ENCODE measurements around the gene TBCD. TPM values are rescaled to one million over a fixed set of nuclear protein-coding genes. Genes with fewer than 3 reads are reported as not detected.
"Not testable (repeated sequence)": the region's sequence is repeated elsewhere in the genome, so short reads cannot be mapped to it uniquely, and the experiment has no call there.

TBCD gene
- total RNA-seq, 1 donor from 2014 or later, result 156 TPM

DNA sequence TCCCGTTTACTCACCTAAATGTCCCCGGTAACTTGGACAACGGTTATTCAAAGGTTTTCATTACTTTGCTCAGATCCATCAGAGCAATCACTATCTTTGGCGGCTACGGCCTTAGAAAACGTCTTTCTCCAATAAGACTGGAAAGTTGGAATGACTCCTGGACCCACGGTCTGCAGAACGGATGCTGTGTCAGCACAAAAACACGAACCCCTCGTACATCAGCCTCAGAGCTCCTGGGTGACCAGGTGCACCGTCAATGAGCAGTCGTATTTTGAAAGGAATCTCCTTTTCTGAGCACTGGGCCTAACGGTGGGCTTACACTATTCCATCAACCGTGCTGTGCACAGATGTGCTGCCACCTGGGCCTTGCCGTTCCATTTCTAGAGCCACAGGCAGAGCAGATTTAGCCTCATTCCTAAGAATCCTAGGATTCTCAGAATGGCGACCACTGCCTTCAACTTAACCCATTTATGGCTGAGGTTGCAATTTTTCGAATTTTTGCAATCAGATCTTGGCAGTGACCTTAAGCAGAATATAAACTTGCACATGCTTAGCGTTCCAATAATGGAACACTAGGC, 198.7 kb downstream of the TBCD start:
- peaks cover 22 to 46% of the 10 kb centered on the region in 2 donors for H3K9me3 ChIP-seq
- H3K4me3 ChIP-seq, result no peak overlapping the region
- H3K36me3 ChIP-seq, result peaks cover 3 to 6% of the 10 kb centered on the region in 2 donors
- DNase-seq (ENCODE audit: low spot score in 2 of 2), result no peak
- intact Hi-C loops (cut with DNase I), result no loop called here
- H3K27me3 ChIP-seq, result no peaks in the 10 kb centered on the region
- H3K27ac ChIP-seq, result no peak overlapping the region
- no peaks in the 10 kb centered on the region for H3K4me1 ChIP-seq
- TF ChIP-seq, protein P1, sequence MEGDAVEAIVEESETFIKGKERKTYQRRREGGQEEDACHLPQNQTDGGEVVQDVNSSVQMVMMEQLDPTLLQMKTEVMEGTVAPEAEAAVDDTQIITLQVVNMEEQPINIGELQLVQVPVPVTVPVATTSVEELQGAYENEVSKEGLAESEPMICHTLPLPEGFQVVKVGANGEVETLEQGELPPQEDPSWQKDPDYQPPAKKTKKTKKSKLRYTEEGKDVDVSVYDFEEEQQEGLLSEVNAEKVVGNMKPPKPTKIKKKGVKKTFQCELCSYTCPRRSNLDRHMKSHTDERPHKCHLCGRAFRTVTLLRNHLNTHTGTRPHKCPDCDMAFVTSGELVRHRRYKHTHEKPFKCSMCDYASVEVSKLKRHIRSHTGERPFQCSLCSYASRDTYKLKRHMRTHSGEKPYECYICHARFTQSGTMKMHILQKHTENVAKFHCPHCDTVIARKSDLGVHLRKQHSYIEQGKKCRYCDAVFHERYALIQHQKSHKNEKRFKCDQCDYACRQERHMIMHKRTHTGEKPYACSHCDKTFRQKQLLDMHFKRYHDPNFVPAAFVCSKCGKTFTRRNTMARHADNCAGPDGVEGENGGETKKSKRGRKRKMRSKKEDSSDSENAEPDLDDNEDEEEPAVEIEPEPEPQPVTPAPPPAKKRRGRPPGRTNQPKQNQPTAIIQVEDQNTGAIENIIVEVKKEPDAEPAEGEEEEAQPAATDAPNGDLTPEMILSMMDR (IDR thresholded peaks at IDR 0.05), result no peak

DNA sequence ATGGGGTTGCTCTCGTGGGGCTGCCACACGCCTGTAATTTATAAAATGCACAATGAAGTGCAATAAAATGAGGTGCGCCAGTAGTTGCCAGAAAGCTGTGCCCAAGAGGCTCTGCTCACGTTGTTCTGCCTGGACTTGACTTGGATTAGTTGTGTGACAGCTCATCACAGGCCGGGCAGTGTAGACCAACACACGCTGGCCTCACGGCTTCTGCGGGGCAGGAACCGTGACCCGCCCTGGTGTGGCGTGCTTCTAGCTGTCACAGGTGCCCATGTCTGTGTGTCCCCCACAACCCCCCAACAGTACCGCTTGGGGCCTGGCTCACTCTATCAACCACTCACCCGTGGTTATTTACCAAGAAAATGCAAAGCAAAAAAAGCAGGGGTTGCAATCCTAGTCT, 200.2 kb downstream of the TBCD start:
- intact Hi-C loops (cut with DNase I), result no loop called here
- H3K27me3 ChIP-seq, result no peaks in the 10 kb centered on the region
- H3K9me3 ChIP-seq, result peaks cover 10 to 41% of the 10 kb centered on the region in 2 donors
- TF ChIP-seq, protein P1 (IDR thresholded peaks at IDR 0.05), result no peak
- no peak overlapping the region for H3K27ac ChIP-seq
- no peak for DNase-seq (ENCODE audit: low spot score in 2 of 2)
- no peaks in the 10 kb centered on the region for H3K4me1 ChIP-seq
- H3K4me3 ChIP-seq, result no peak overlapping the region
- peaks cover 3 to 6% of the 10 kb centered on the region in 2 donors for H3K36me3 ChIP-seq

DNA sequence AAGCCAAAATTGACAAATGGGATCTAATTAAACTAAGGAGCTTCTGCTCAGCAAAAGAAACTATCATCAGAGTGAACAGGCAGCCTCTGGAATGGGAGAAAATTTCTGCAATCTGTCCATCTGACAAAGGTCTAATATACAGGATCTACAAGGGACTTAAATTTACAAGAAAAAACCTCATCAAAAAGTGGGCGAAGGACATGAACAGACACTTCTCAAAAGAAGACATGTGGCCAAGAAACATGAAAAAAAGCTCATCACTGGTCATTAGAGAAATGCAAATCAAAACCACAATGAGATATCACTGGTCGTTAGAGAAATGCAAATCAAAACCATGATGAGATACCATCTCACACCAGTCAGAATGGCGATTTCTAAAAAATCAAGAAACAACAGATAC, 203.2 kb downstream of the TBCD start:
- H3K27me3 ChIP-seq; intact Hi-C loops (cut with DNase I); H3K4me1 ChIP-seq; H3K36me3 ChIP-seq; DNase-seq (ENCODE audit: low spot score in 2 of 2); H3K4me3 ChIP-seq; H3K27ac ChIP-seq: not testable (repeated sequence)
- H3K9me3 ChIP-seq, result peaks cover 9 to 36% of the 10 kb centered on the region in 2 donors

DNA sequence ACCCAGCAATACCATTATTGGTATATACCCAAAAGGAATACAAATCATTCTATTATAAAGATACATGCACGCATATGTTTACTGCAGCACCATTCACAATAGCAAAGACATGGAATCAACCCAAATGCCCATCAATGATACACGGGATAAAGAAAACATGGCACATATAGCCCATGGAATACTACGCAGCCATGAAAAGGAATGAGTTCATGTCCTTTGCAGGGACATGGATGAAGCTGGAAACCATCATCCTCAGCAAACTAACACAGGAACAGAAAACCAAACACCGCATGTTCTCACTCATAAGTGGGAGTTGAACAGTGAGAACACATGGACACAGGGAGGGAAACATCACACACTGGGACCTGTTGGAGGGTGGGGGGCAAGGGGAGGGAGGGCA, 203.8 kb downstream of the TBCD start:
- H3K27ac ChIP-seq; H3K27me3 ChIP-seq; H3K4me3 ChIP-seq; H3K36me3 ChIP-seq; intact Hi-C loops (cut with DNase I); H3K4me1 ChIP-seq; DNase-seq (ENCODE audit: low spot score in 2 of 2): not testable (repeated sequence)
- peaks cover 9 to 36% of the 10 kb centered on the region in 2 donors for H3K9me3 ChIP-seq

DNA sequence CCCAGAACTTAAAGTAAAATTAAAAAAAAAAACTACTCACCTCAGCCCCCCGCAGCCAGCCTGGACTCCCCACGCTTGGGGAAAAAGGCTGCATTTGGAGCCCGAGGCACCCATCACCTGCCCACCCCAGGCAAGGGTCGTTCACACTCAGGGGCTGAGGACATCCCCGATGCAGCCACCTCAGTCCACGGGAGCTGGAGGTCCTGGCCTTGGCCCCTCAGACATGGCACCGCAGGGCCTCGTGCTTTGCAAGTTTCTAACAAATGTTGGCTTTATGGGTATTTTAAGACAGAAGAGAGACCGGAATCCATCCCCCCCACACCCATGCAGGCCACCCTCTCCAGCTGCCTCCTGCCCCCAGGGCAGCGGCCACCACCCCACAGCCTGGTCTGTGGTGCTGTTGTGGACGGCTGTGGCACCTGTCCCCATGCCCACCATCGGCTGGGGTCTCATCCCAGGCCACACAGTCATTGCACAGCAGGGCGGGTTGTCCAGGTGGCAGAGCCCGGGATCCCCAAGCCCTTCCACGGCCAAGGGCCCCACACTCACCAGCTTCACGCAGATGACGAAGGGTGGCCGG, 204.4 kb downstream of the TBCD start:
- DNase-seq (ENCODE audit: low spot score in 2 of 2), result no peak
- intact Hi-C loops (cut with DNase I), result no loop called here

DNA sequence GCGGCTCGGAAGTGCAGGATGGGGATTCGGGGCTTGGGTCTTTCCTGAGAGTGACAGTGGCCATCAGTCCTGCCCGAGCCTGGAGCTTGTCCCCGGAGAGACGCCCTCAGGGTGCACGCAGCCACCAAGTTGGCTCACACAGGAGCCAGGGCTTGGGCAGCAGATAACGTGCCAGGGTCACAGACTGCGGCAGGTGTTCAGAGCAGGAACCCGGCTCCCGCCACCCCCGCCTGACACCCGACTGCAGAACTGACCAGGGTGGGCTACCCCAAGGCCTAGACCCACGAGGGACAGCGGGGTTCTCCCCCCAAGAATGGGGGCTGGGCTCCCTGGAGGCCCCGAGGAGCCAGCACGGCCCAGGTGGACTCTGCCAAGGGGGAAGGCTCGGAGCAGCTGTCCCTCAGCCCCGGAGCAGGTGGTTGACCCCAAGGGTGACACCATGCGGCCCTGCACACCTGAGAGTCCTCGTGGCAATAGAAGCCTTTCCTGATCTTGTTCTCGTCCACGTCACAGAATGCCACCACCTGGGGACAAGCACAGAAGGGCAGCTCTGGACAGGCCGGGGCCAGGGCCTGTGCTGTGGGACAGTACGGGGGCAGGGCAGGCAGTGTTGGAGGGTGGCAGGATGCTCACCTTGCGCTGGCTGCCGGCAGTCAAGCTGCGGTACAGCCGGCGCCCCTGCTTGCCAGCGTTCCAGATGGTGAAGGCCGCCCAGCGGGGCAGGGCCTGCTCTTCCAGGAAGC, 205.0 kb downstream of the TBCD start:
- Histone ChIP-seq H3K27ac (no peak overlapping the region), H3K4me1 (no peaks in the 10 kb centered on the region), H3K4me3 (no peak overlapping the region), H3K36me3 (no peaks in the 10 kb centered on the region), H3K27me3 (no peaks in the 10 kb centered on the region), H3K9me3 (peaks cover 9 to 33% of the 10 kb centered on the region in 2 donors)
- TF ChIP-seq, protein P1 (IDR thresholded peaks at IDR 0.05), result no peak
- peak in 1 of 2 donors; percentile 54 for DNase-seq (ENCODE audit: low spot score in 2 of 2)
- intact Hi-C loops (cut with DNase I), result no loop called here

More for the DNA sequence above, 204.4 kb downstream of the TBCD start:
- Histone ChIP-seq H3K9me3 (peaks cover 9 to 36% of the 10 kb centered on the region in 2 donors), H3K27ac (no peak overlapping the region), H3K4me3 (no peak overlapping the region), H3K27me3 (no peaks in the 10 kb centered on the region), H3K36me3 (no peaks in the 10 kb centered on the region), H3K4me1 (no peaks in the 10 kb centered on the region)
- TF ChIP-seq, protein P1 (IDR thresholded peaks at IDR 0.05), result no peak

Measured in ascending aorta (tissue), 2 donors.